Gastroesophageal sphincter (tissue), 4 donors: ENCODE results near the gene TTYH1. TPM values are rescaled to one million over a fixed set of nuclear protein-coding genes. Genes with fewer than 3 reads are reported as not detected.
"Not testable (repeated sequence)": the region's sequence is repeated elsewhere in the genome, so short reads cannot be mapped to it uniquely, and the experiment has no call there.

Experiments
- ATAC-seq: fragments of 150-250 bp; one replicate; pipeline ENCODE4 v1.9.1; 2016; ENCODE audit warnings: mild to moderate bottlenecking, moderate library complexity
- H3K27ac ChIP-seq, 4 donors: fragments of 200-600 bp; sonication (generic) in 3 of 4; 1 replicate in 3 of 4; 2 replicates in 1 of 4; pipeline ENCODE4 v1.5.1; 2016 to 2019
- H3K27me3 ChIP-seq: fragments of 200-600 bp; sonication (generic); one replicate; pipeline ENCODE4 v1.5.1; 2019
- H3K36me3 ChIP-seq, 2 donors: fragments of 200-600 bp; sonication (generic); one replicate each; pipeline ENCODE4 v1.5.1; 2019; ENCODE audit warnings: control low read depth in 1 of 2
- H3K4me1 ChIP-seq, 3 donors: fragments of 200-600 bp; sonication (generic); 1 replicate in 2 of 3; 2 replicates in 1 of 3; pipeline ENCODE4 v1.5.1; 2016 to 2019; ENCODE audit warnings: control low read depth in 2 of 3
- H3K4me3 ChIP-seq, 2 donors: fragments of 200-600 bp; sonication (generic); one replicate each; pipeline ENCODE4 v1.5.1; 2019; ENCODE audit warnings: mild to moderate bottlenecking in 1 of 2, moderate library complexity in 1 of 2
- H3K9me3 ChIP-seq, 3 donors: fragments of 200-600 bp; sonication (generic); one replicate each; pipeline ENCODE4 v1.5.1; 2017 to 2019; ENCODE audit warnings: control low read depth in 2 of 3
- EP300 ChIP-seq: sonication (generic); formaldehyde crosslinking; IDR thresholded peaks from one replicate; pipeline ENCODE4 v1.6.1; 2017; ENCODE audit warnings: antibody characterized with exemption, mild to moderate bottlenecking
- POLR2A ChIP-seq, 2 donors: fragments of 450-650 bp; IDR thresholded peaks; one replicate each; pipeline ENCODE4 v1.6.1; 2017; ENCODE audit warnings: antibody characterized with exemption in 2 of 2, mild to moderate bottlenecking in 2 of 2, moderate library complexity in 1 of 2
- POLR2AphosphoS5 ChIP-seq: sonication (generic); formaldehyde crosslinking; IDR thresholded peaks from one replicate; pipeline ENCODE4 v1.6.1; 2017; ENCODE audit warnings: antibody characterized with exemption
- WGBS, 2 donors: methylation state at CpG; one replicate each; pipeline ENCODE4 v1.1.5; 2018; ENCODE audit warnings: low coverage in 1 of 2; 5-methylcytosine and 5-hydroxymethylcytosine counted together
- total RNA-seq, 4 donors: library from RNA; depleted of rRNA; stranded (reverse); fragments of >200 nt; gene quantifications; one replicate each; pipeline ENCODE4 v1.1.0, GENCODE V29; 2016
- TF ChIP-seq, protein P1 (sequence below), 4 experiments: fragments of 200-600 bp in 2 of 4; fragments of 450-650 bp in 2 of 4; sonication (generic) in 1 of 4; IDR thresholded peaks; one replicate each; pipeline ENCODE4 v1.5.1; 2017 to 2019; ENCODE audit warnings: antibody characterized with exemption in 4 of 4, mild to moderate bottlenecking in 2 of 4, moderate library complexity in 2 of 4

The TTYH1 gene
- total RNA-seq, 4 donors from 2014 or later = 1.2 to 19.8 (median 5.5) TPM

GRCh38 chr19:54463531-54464043, 48.3 kb downstream of the TTYH1 start, which contains the start of gene LENG9:
Gene LENG9 (minus strand): TSS chr19:54463778. CDS start chr19:54463526, 252 bp downstream.
- Histone ChIP-seq H3K27me3 (no peaks in the 10 kb centered on the region), H3K9me3 (no peaks in the 10 kb centered on the region), H3K4me1 (peaks cover 0 to 70% (median 17%) of the 10 kb centered on the region in 3 donors), H3K36me3 (peaks cover 0 to 38% of the 10 kb centered on the region in 2 donors), H3K4me3 (peak within 1 kb of the TSS; percentile 55 to 85), H3K27ac (peak within 1 kb of the TSS; percentile 84 to 99 (median 97))
- 0% methylated on average over 8 to 13 of the region's 41 CpGs for WGBS, 2 donors
- ATAC-seq = peak; percentile 80
- TF ChIP-seq POLR2A (IDR thresholded peaks at IDR 0.05) = peak; percentile 76
- TF ChIP-seq, protein P1, sequence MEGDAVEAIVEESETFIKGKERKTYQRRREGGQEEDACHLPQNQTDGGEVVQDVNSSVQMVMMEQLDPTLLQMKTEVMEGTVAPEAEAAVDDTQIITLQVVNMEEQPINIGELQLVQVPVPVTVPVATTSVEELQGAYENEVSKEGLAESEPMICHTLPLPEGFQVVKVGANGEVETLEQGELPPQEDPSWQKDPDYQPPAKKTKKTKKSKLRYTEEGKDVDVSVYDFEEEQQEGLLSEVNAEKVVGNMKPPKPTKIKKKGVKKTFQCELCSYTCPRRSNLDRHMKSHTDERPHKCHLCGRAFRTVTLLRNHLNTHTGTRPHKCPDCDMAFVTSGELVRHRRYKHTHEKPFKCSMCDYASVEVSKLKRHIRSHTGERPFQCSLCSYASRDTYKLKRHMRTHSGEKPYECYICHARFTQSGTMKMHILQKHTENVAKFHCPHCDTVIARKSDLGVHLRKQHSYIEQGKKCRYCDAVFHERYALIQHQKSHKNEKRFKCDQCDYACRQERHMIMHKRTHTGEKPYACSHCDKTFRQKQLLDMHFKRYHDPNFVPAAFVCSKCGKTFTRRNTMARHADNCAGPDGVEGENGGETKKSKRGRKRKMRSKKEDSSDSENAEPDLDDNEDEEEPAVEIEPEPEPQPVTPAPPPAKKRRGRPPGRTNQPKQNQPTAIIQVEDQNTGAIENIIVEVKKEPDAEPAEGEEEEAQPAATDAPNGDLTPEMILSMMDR (IDR thresholded peaks at IDR 0.05) = no peak
- peak; percentile 94 for TF ChIP-seq POLR2AphosphoS5

GRCh38 chr19:54464044-54464629, 48.9 kb downstream of the TTYH1 start:
- Histone ChIP-seq H3K9me3 (no peaks in the 10 kb centered on the region), H3K4me1 (peaks cover 0 to 70% (median 17%) of the 10 kb centered on the region in 3 donors), H3K4me3 (peak overlapping the region; percentile 34 to 85), H3K36me3 (peaks cover 0 to 33% of the 10 kb centered on the region in 2 donors), H3K27ac (peak overlapping the region; percentile 16 to 99 (median 97)), H3K27me3 (peaks cover 2% of the 10 kb centered on the region)
- ATAC-seq = peak; percentile 42
- WGBS, 2 donors = 0 to 2% methylated on average over 5 to 21 of the region's 26 CpGs
- TF ChIP-seq POLR2A (IDR thresholded peaks at IDR 0.05) = no peak
- TF ChIP-seq EP300 = no peak
- TF ChIP-seq POLR2AphosphoS5 = no peak
- TF ChIP-seq, protein P1 (IDR thresholded peaks at IDR 0.05) = no peak

DNA sequence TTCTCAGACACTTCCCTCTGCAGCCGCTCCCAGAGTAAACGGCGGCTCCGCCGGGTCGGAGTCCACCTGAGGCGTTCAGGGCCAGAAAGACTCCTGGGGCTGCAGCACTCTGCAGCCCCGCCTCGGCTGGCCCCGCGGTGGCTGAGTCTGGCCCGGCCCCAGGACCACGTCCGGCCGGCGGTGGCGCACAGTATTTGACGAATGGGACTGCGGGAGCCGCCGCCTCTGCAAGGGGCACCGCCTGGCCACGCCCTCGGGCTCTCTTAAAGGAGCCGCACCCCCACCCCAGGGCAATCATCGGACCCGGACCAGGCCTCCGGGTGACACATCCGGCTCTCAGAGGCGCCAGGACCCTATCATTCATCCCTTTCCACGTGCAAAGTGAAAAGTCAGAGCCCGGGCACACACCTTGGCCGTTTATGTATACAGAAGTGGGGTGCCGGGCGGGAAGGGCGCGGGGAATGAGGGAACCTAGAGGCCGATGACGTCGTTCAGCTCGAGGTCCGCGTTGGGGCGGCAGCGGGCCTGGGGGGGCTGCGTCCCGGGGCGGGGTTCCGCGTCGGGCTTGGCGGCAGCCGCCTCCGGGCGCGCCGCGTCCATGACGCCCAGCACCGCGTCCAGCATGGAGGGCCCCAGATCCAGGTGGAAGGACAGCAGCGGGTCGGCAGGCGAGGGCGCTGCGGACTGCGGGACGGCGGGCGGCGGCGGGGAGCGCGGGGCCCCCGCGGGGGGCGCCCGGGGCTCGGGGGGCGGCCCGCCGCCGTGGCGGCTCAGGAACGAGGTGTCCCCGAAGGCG, 49.6 kb downstream of the TTYH1 start:
- peak overlapping the region; percentile 34 to 85 for H3K4me3 ChIP-seq
- H3K27me3 ChIP-seq = peaks cover 9% of the 10 kb centered on the region
- H3K9me3 ChIP-seq = no peaks in the 10 kb centered on the region
- peak overlapping the region; percentile 16 to 99 (median 97) for H3K27ac ChIP-seq
- ATAC-seq = peak; percentile 80
- TF ChIP-seq, protein P1 (IDR thresholded peaks at IDR 0.05) = peak in 2 of 4 experiments; percentile 8 to 29
- TF ChIP-seq POLR2AphosphoS5 (peak; percentile 41), POLR2A (IDR thresholded peaks at IDR 0.05) (no peak), EP300 (no peak)
- H3K4me1 ChIP-seq = peaks cover 0 to 70% (median 17%) of the 10 kb centered on the region in 3 donors
- peaks cover 0 to 26% of the 10 kb centered on the region in 2 donors for H3K36me3 ChIP-seq
- 60% methylated on average over 4 of the region's 87 CpGs; no CpG with 5 or more reads in 1 of the 2 donors for WGBS, 2 donors

GRCh38 chr19:54465426-54466109, 50.3 kb downstream of the TTYH1 start:
- peaks cover 0 to 70% (median 17%) of the 10 kb centered on the region in 3 donors for H3K4me1 ChIP-seq
- H3K9me3 ChIP-seq = no peaks in the 10 kb centered on the region
- peaks cover 17% of the 10 kb centered on the region for H3K27me3 ChIP-seq
- H3K4me3 ChIP-seq = peak overlapping the region in 1 of 2 donors; percentile 85
- no peak for TF ChIP-seq EP300
- TF ChIP-seq POLR2AphosphoS5 = no peak
- no peak for TF ChIP-seq POLR2A (IDR thresholded peaks at IDR 0.05)
- TF ChIP-seq, protein P1 (IDR thresholded peaks at IDR 0.05) = no peak
- H3K27ac ChIP-seq = peak overlapping the region in 1 of 4 donors; percentile 99
- peaks cover 0 to 19% of the 10 kb centered on the region in 2 donors for H3K36me3 ChIP-seq
- WGBS, 2 donors = 83 to 88% methylated on average over 4 to 11 of the region's 49 CpGs
- ATAC-seq = no peak

DNA sequence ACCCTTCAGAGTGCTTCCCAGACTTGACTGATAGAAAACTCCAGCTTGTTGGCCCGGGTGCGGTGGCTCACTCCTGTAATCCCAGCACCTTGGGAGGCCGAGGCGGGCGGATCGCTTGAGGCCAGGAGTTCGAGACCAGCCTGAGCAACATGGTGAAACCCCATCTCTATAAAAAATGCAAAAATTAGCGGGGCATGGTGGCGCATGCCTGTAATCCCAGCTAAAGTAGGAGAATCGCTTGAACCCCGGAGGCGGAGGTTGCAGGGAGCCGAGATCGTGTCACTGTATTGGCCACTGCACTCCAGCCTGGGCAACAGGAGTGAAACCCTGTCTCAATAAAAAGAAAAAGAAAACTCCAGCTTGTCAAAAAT, 50.8 kb downstream of the TTYH1 start:
- H3K27ac ChIP-seq = peak overlapping the region in 1 of 4 donors; percentile 99

More for the DNA sequence above, 50.8 kb downstream of the TTYH1 start:
- Histone ChIP-seq H3K36me3 (peaks cover 0 to 13% of the 10 kb centered on the region in 2 donors), H3K4me1 (peaks cover 0 to 70% (median 16%) of the 10 kb centered on the region in 3 donors), H3K27me3 (peaks cover 22% of the 10 kb centered on the region)
- WGBS, 2 donors = 90 to 93% methylated on average over 3 to 7 of the region's 14 CpGs
- not testable (repeated sequence) for H3K4me3 ChIP-seq, ATAC-seq, H3K9me3 ChIP-seq
